ENCODE results near the gene E2F4.

DNA sequence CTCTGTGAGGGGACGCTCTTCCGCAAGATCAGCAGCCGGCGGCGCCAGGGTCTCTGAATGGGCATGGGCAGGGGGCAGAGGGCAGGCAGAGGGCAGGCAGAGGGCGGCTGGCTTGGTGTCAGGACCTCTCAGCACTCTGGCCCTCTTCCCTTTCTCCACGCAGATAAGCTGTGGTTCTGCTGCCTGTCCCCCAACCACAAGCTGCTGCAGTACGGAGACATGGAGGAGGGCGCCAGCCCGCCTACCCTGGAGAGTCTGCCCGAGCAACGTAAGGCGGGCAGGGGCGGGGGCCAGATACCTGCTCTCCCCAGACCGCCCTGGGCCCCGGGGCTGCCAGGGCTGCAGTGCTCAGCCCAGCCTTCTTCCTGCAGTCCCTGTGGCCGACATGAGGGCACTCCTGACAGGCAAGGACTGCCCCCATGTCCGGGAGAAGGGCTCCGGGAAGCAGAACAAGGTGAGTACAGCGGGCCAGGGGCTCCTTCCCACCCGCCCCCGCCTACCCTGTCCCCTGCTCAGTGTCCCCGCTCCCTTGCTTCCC, 11.1 kb downstream of the E2F4 start:
- TF ChIP-seq, protein P1, sequence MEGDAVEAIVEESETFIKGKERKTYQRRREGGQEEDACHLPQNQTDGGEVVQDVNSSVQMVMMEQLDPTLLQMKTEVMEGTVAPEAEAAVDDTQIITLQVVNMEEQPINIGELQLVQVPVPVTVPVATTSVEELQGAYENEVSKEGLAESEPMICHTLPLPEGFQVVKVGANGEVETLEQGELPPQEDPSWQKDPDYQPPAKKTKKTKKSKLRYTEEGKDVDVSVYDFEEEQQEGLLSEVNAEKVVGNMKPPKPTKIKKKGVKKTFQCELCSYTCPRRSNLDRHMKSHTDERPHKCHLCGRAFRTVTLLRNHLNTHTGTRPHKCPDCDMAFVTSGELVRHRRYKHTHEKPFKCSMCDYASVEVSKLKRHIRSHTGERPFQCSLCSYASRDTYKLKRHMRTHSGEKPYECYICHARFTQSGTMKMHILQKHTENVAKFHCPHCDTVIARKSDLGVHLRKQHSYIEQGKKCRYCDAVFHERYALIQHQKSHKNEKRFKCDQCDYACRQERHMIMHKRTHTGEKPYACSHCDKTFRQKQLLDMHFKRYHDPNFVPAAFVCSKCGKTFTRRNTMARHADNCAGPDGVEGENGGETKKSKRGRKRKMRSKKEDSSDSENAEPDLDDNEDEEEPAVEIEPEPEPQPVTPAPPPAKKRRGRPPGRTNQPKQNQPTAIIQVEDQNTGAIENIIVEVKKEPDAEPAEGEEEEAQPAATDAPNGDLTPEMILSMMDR (IDR thresholded peaks at IDR 0.05), result no peak
- no peak for TF ChIP-seq EZH2 (IDR thresholded peaks at IDR 0.05)
- no peak for TF ChIP-seq EZH2phosphoT487 (IDR thresholded peaks at IDR 0.05)

All from neural progenitor cell (in vitro differentiated cells).